Measurements from ENCODE around the gene B4GALT6. TPM values are rescaled to one million over a fixed set of nuclear protein-coding genes. Genes with fewer than 3 reads are reported as not detected.

The B4GALT6 gene
- total RNA-seq, 4 donors from 2014 or later, result 0.40 to 3.0 (median 1.6) TPM

- no peak overlapping the region for H3K27ac ChIP-seq
These were observed 11.7 kb downstream of the B4GALT6 start for GRCh38 chr18:31672628-31673135.

GRCh38 chr18:31671951-31672350, 12.4 kb downstream of the B4GALT6 start:
- intact Hi-C loops (cut with DNase I; ENCODE audit: low total_unique reads), result no loop called here

More at GRCh38 chr18:31672628-31673135, 11.7 kb downstream of the B4GALT6 start:
- in situ Hi-C loops (cut with MboI; ENCODE audit: low pct_ligation_motif_present in 1 of 4, low pct_unique_long_range_greater_than_20kb in 1 of 4, low sequenced_read_pairs in 3 of 4) (no loop called here), intact Hi-C loops (cut with DNase I; ENCODE audit: low total_unique reads) (no loop called here)
- H3K36me3 ChIP-seq, result no peaks in the 10 kb centered on the region
- H3K4me1 ChIP-seq, result peaks cover 0 to 3% (median 0%) of the 10 kb centered on the region in 4 donors
- H3K9me3 ChIP-seq, result no peaks in the 10 kb centered on the region
- DNase-seq, result no peak
- no peaks in the 10 kb centered on the region for H3K27me3 ChIP-seq
- TF ChIP-seq POLR2A (IDR thresholded peaks at IDR 0.05), result no peak
- TF ChIP-seq CTCF (IDR thresholded peaks at IDR 0.05), result no peak
- TF ChIP-seq EP300 (IDR thresholded peaks at IDR 0.05; ENCODE audit: low read depth), result no peak
- no peak for TF ChIP-seq POLR2AphosphoS5 (IDR thresholded peaks at IDR 0.05)
- H3K4me3 ChIP-seq, result no peak overlapping the region

GRCh38 chr18:31669541-31669940, 14.8 kb downstream of the B4GALT6 start:
- intact Hi-C loops (cut with DNase I; ENCODE audit: low total_unique reads), result no loop called here
- TF ChIP-seq POLR2AphosphoS5 (IDR thresholded peaks at IDR 0.05) (no peak), EP300 (IDR thresholded peaks at IDR 0.05; ENCODE audit: low read depth) (no peak), POLR2A (IDR thresholded peaks at IDR 0.05) (no peak), CTCF (IDR thresholded peaks at IDR 0.05) (no peak)
- Histone ChIP-seq H3K9me3 (no peaks in the 10 kb centered on the region), H3K36me3 (no peaks in the 10 kb centered on the region), H3K27me3 (no peaks in the 10 kb centered on the region), H3K27ac (no peak overlapping the region), H3K4me1 (peaks cover 0 to 11% (median 0%) of the 10 kb centered on the region in 4 donors), H3K4me3 (no peak overlapping the region)
- 86 to 88% methylated on average over 2 of the region's 2 CpGs for WGBS, 2 donors (ENCODE audit: low coverage in 1 of 2)
- DNase-seq, result no peak
- in situ Hi-C loops (cut with MboI; ENCODE audit: low pct_ligation_motif_present in 1 of 4, low pct_unique_long_range_greater_than_20kb in 1 of 4, low sequenced_read_pairs in 3 of 4), result no loop called here

More at GRCh38 chr18:31671951-31672350, 12.4 kb downstream of the B4GALT6 start:
- Histone ChIP-seq H3K9me3 (no peaks in the 10 kb centered on the region), H3K4me1 (peaks cover 0 to 3% (median 0%) of the 10 kb centered on the region in 4 donors), H3K27me3 (no peaks in the 10 kb centered on the region), H3K27ac (no peak overlapping the region), H3K4me3 (no peak overlapping the region), H3K36me3 (no peaks in the 10 kb centered on the region)
- 89% methylated on average over 1 of the region's 1 CpG; no CpG with 5 or more reads in 1 of the 2 donors for WGBS, 2 donors (ENCODE audit: low coverage in 1 of 2)
- in situ Hi-C loops (cut with MboI; ENCODE audit: low pct_ligation_motif_present in 1 of 4, low pct_unique_long_range_greater_than_20kb in 1 of 4, low sequenced_read_pairs in 3 of 4), result no loop called here
- no peak for TF ChIP-seq CTCF (IDR thresholded peaks at IDR 0.05)
- no peak for TF ChIP-seq POLR2AphosphoS5 (IDR thresholded peaks at IDR 0.05)
- TF ChIP-seq EP300 (IDR thresholded peaks at IDR 0.05; ENCODE audit: low read depth), result no peak
- no peak for TF ChIP-seq POLR2A (IDR thresholded peaks at IDR 0.05)
- no peak for DNase-seq

GRCh38 chr18:31667185-31667584, 17.2 kb downstream of the B4GALT6 start:
- intact Hi-C loops (cut with DNase I; ENCODE audit: low total_unique reads) (no loop called here), in situ Hi-C loops (cut with MboI; ENCODE audit: low pct_ligation_motif_present in 1 of 4, low pct_unique_long_range_greater_than_20kb in 1 of 4, low sequenced_read_pairs in 3 of 4) (no loop called here)
- no peaks in the 10 kb centered on the region for H3K9me3 ChIP-seq
- WGBS, 2 donors (ENCODE audit: low coverage in 1 of 2), result 38 to 52% methylated on average over 1 of the region's 1 CpG
- H3K4me3 ChIP-seq, result no peak overlapping the region
- no peak for DNase-seq
- no peaks in the 10 kb centered on the region for H3K27me3 ChIP-seq
- TF ChIP-seq EP300 (IDR thresholded peaks at IDR 0.05; ENCODE audit: low read depth), result no peak
- no peak for TF ChIP-seq POLR2A (IDR thresholded peaks at IDR 0.05)
- TF ChIP-seq CTCF (IDR thresholded peaks at IDR 0.05), result no peak
- no peak for TF ChIP-seq POLR2AphosphoS5 (IDR thresholded peaks at IDR 0.05)
- no peak overlapping the region for H3K27ac ChIP-seq
- H3K36me3 ChIP-seq, result no peaks in the 10 kb centered on the region
- peaks cover 0 to 11% (median 0%) of the 10 kb centered on the region in 4 donors for H3K4me1 ChIP-seq

Data from transverse colon (tissue), 4 donors.